Endothelial cell of umbilical vein (primary cell): ENCODE data around the gene LRRN4. TPM values are rescaled to one million over a fixed set of nuclear protein-coding genes. Genes with fewer than 3 reads are reported as not detected.

Source experiments
- BruUV-seq: library from RNA; stranded (reverse); fragments of 400-500 nt; replicated peaks from 2 replicates; lab custom pipeline; 2021; lab: Mats Ljungman, UMichigan
- CTCF ChIA-PET: fragments of 300-600, 350-600 bp; sonication (Branson Sonifier 250); formaldehyde crosslinking; loops from one replicate; lab custom pipeline; 2021; ENCODE audit warnings: antibody characterized with exemption, inconsistent platforms; lab: Charles Lee
- POLR2A ChIA-PET: fragments of 300-600, 350-600 bp; sonication (Branson Sonifier 250); formaldehyde crosslinking; loops from one replicate; lab custom pipeline; 2021; ENCODE audit warnings: antibody characterized with exemption, inconsistent platforms; lab: Charles Lee
- DNase-seq: peaks from one replicate; pipeline ENCODE4 v3.0.0-alpha.2; 2011; ENCODE audit warnings: low read depth, low spot score
- FAIRE-seq: peaks from 2 replicates; lab custom pipeline; 2011; peaks lifted over from hg19 to GRCh38; lab: Jason Lieb, UNC
- H2AFZ ChIP-seq: 2 replicates; pipeline ENCODE4 v1.6.0; 2012; ENCODE audit warnings: low read depth, low read length, control low read depth, inconsistent platforms
- H3K27ac ChIP-seq: 2 replicates; pipeline ENCODE4 v1.5.1; 2011; ENCODE audit warnings: low read depth, mild to moderate bottlenecking, control low read depth, low read length, moderate library complexity; ENCODE audit not compliant: insufficient read depth
- H3K27me3 ChIP-seq, 2 experiments: 2 replicates each; pipeline versions ENCODE4 v1.6.0 to v1.6.1; 2011; ENCODE audit warnings: low read length in 2 of 2, mixed read lengths in 1 of 2; ENCODE audit not compliant: control insufficient read depth in 2 of 2, insufficient read depth in 2 of 2
- H3K36me3 ChIP-seq, 2 experiments: 2 replicates in 1 of 2; 3 replicates in 1 of 2; pipeline ENCODE4 v1.5.1; 2011; ENCODE audit warnings: low read length in 2 of 2, mild to moderate bottlenecking in 1 of 2, moderate library complexity in 1 of 2; ENCODE audit not compliant: control insufficient read depth in 2 of 2, insufficient read depth in 2 of 2; ENCODE audit errors: extremely low read depth in 1 of 2
- H3K4me1 ChIP-seq: 3 replicates; pipeline ENCODE4 v1.5.1; 2011; ENCODE audit warnings: mild to moderate bottlenecking, low read length; ENCODE audit not compliant: control insufficient read depth, insufficient read depth; ENCODE audit errors: extremely low read depth
- H3K4me2 ChIP-seq: 2 replicates; pipeline ENCODE4 v1.6.1; 2011; ENCODE audit warnings: low read length, control low read depth, mixed read lengths; ENCODE audit not compliant: insufficient read depth
- H3K4me3 ChIP-seq, 3 experiments: fragments of 200-600 bp in 1 of 3; sonication (generic), shearing (Covaris generic) in 1 of 3; replicated peaks in 1 of 3; 2 replicates each; pipeline ENCODE4 v1.5.1; 2011 to 2016; ENCODE audit warnings: control low read depth in 3 of 3, low read length in 3 of 3, mild to moderate bottlenecking in 2 of 3, inconsistent platforms in 1 of 3, low read depth in 1 of 3, moderate library complexity in 1 of 3; ENCODE audit not compliant: insufficient read depth in 1 of 3
- H3K79me2 ChIP-seq: 2 replicates; pipeline ENCODE4 v1.6.0; 2012; ENCODE audit warnings: low read length, inconsistent platforms; ENCODE audit not compliant: control insufficient read depth, insufficient read depth
- H3K9ac ChIP-seq: replicated peaks from 2 replicates; pipeline ENCODE3; 2011; ENCODE audit warnings: low read length, control low read depth; ENCODE audit not compliant: insufficient read depth; ENCODE audit errors: extremely low read depth
- H3K9me1 ChIP-seq: replicated peaks from 3 replicates; pipeline ENCODE4 v1.6.0; 2011; ENCODE audit warnings: mild to moderate bottlenecking, low read length; ENCODE audit not compliant: control insufficient read depth, insufficient read depth; ENCODE audit errors: extremely low read depth
- H3K9me3 ChIP-seq: replicated peaks from 2 replicates; pipeline ENCODE4 v1.5.1; 2012; ENCODE audit warnings: low read length, inconsistent platforms; ENCODE audit not compliant: control insufficient read depth, insufficient read depth
- H4K20me1 ChIP-seq: replicated peaks from 2 replicates; pipeline ENCODE3; 2011; ENCODE audit warnings: mild to moderate bottlenecking, low read length; ENCODE audit not compliant: control insufficient read depth, insufficient read depth; ENCODE audit errors: extremely low read depth
- CTCF ChIP-seq, 2 donors: IDR thresholded peaks; 1 replicate in 1 of 2; 2 replicates in 1 of 2; pipeline ENCODE4 v1.5.1; 2011; ENCODE audit warnings: low read length in 2 of 2, mild to moderate bottlenecking in 2 of 2, moderate library complexity in 2 of 2, control low read depth in 1 of 2, inconsistent platforms in 1 of 2, low read depth in 1 of 2; ENCODE audit not compliant: insufficient read depth in 1 of 2; ENCODE audit errors: extremely low read depth in 1 of 2
- EZH2 ChIP-seq: IDR thresholded peaks from 2 replicates; pipeline ENCODE4 v1.6.1; 2012; ENCODE audit warnings: borderline replicate concordance, low read depth, mild to moderate bottlenecking, moderate library complexity, low read length, inconsistent platforms; ENCODE audit not compliant: severe bottlenecking
- FOS ChIP-seq: IDR thresholded peaks from 2 replicates; pipeline ENCODE4 v1.6.1; 2011; ENCODE audit warnings: mild to moderate bottlenecking, low read length, moderate library complexity, borderline replicate concordance; ENCODE audit not compliant: insufficient read depth
- GATA2 ChIP-seq: IDR thresholded peaks from 2 replicates; pipeline ENCODE4 v1.7.0; 2011; ENCODE audit warnings: low read depth, mild to moderate bottlenecking, moderate library complexity, mixed read lengths, low read length; ENCODE audit not compliant: insufficient read length, insufficient read depth
- JUN ChIP-seq: IDR thresholded peaks from 2 replicates; pipeline ENCODE4 v1.6.1; 2011; ENCODE audit warnings: borderline replicate concordance, low read depth; ENCODE audit not compliant: insufficient read length, insufficient read depth
- MAX ChIP-seq: IDR thresholded peaks from 2 replicates; pipeline ENCODE4 v1.6.1; 2011; ENCODE audit not compliant: insufficient read depth, insufficient read length
- MYC ChIP-seq: IDR thresholded peaks from one replicate; pipeline ENCODE4 v1.6.1; 2011; ENCODE audit warnings: mild to moderate bottlenecking, low read depth, low read length
- POLR2A ChIP-seq: IDR thresholded peaks from 2 replicates; pipeline ENCODE4 v1.6.1; 2012; ENCODE audit warnings: low read depth, mild to moderate bottlenecking, control low read depth, low read length
- POLR2AphosphoS5 ChIP-seq: IDR thresholded peaks from 2 replicates; pipeline ENCODE4 v1.6.1; 2012; ENCODE audit warnings: low read depth, mild to moderate bottlenecking, control low read depth, low read length, moderate library complexity; ENCODE audit not compliant: insufficient read depth
- dilution Hi-C: fragments of 300-500 bp; cut with MboI; formaldehyde crosslinking; loops from one replicate; pipeline ENCODE4 v1.15.0; 2019; ENCODE audit warnings: low sequenced_read_pairs; ENCODE audit not compliant: extremely low pct_ligation_motif_present
- intact Hi-C: fragments of 100-400 bp; cut with micrococcal nuclease; formaldehyde crosslinking; loops from one replicate; pipeline ENCODE4 v1.10.0; 2022
- polyA plus RNA-seq, 4 experiments: library from polyadenylated mRNA; depleted of rRNA in 3 of 4; stranded (reverse) in 3 of 4; unstranded in 1 of 4; fragments of >200 nt; gene quantifications; 2 replicates each; pipeline versions ENCODE4 v1.2.1 to v1.2.3, GENCODE V29; 2011 to 2012; ENCODE audit warnings: missing spikeins in 1 of 4
- total RNA-seq: library from RNA; stranded (reverse); gene quantifications from 2 replicates; pipeline ENCODE4 v1.2.3, GENCODE V29; 2021

The LRRN4 gene
- total and polyA plus RNA-seq, 2 donors (not counting 3 experiments of a cell fraction or from before 2014, with no cell fraction given), result not detected

GRCh38 chr20:6014957-6015356 lies 38.9 kb downstream of the LRRN4 start:
- H3K27ac ChIP-seq, result no peak overlapping the region
- BruUV-seq, result no TSS peak
- TF ChIP-seq FOS (no peak), EZH2 (no peak), MAX (no peak), CTCF (IDR thresholded peaks at IDR 0.05; ENCODE audit: extremely low read depth in 1 of 2, insufficient read depth in 1 of 2, low read depth in 1 of 2, low read length in 2 of 2) (no peak), JUN (no peak), POLR2AphosphoS5 (no peak), GATA2 (no peak), MYC (no peak), POLR2A (no peak)
- H3K36me3 ChIP-seq, result peaks cover 8 to 14% of the 10 kb centered on the region in 2 experiments
- H2AFZ ChIP-seq, result no peak overlapping the region
- no peaks in the 10 kb centered on the region for H3K9me3 ChIP-seq
- no peaks in the 10 kb centered on the region for H3K27me3 ChIP-seq
- H3K9ac ChIP-seq, result no peak overlapping the region
- CTCF ChIA-PET, result interaction anchor here (0.9 to 1.0 kb wide), 4 partner anchors 26 to 486 kb away, joined by 3 to 4 read pairs (median 3); no protein-coding TSS in a partner anchor
- H3K9me1 ChIP-seq, result no peaks in the 10 kb centered on the region
- no peaks in the 10 kb centered on the region for H4K20me1 ChIP-seq
- no peak overlapping the region for H3K4me3 ChIP-seq
- no peaks in the 10 kb centered on the region for H3K4me1 ChIP-seq
- intact Hi-C loops (no loop called here), dilution Hi-C loops (no loop called here)
- H3K4me2 ChIP-seq, result no peak overlapping the region
- DNase-seq, result no peak
- H3K79me2 ChIP-seq, result peaks cover 33% of the 10 kb centered on the region
- no peak for FAIRE-seq
- POLR2A ChIA-PET, result no interaction called here
